Testis (tissue), 2 donors: Measurements from ENCODE around the gene HEG1.

ENCODE experiments used
- CTCF ChIP-seq, 3 experiments: fragments of 450-650 bp in 2 of 3; fragments of 200-600 bp in 1 of 3; sonication (generic) in 1 of 3; IDR thresholded peaks; one replicate each; pipeline ENCODE4 v1.5.1; 2016 to 2019; ENCODE audit warnings: antibody characterized with exemption in 3 of 3, mild to moderate bottlenecking in 2 of 3, moderate library complexity in 1 of 3
- POLR2A ChIP-seq: fragments of 450-650 bp; IDR thresholded peaks from one replicate; pipeline ENCODE4 v1.6.1; 2017; ENCODE audit warnings: antibody characterized with exemption, mild to moderate bottlenecking, moderate library complexity

GRCh38 chr3:125042725-125043406 lies 12.9 kb downstream of the HEG1 start:
- TF ChIP-seq CTCF (IDR thresholded peaks at IDR 0.05) (no peak), POLR2A (no peak)
